GM18909 (cell line): ENCODE data around the gene SRD5A1.

Experiments used
- ATAC-seq: cut with Tn5 transposase; IDR thresholded peaks from one replicate; pipeline ENCODE4 v1.9.1; 2021; ENCODE audit warnings: mild to moderate bottlenecking; ENCODE audit not compliant: unreplicated experiment, poor library complexity

Gene SRD5A1

DNA sequence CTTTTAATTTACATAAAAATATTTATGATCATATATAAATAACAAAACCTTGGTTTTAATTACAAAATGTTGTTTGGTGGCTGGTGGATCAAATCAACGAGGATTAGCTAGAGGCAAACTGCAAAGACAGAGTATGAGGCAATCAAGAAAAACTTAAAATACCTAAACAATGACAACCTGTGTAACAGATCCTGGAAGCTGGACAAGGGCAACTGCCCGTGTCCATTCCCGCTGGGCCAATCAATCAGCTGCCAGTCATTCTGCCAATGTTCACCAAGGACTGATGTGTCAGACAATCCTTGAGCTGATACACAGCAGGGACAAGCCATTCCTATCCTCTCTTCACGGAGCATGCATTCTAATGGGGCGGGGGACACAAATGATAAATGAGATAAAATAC, 76.8 kb downstream of the SRD5A1 start:
- ATAC-seq: no peak

DNA sequence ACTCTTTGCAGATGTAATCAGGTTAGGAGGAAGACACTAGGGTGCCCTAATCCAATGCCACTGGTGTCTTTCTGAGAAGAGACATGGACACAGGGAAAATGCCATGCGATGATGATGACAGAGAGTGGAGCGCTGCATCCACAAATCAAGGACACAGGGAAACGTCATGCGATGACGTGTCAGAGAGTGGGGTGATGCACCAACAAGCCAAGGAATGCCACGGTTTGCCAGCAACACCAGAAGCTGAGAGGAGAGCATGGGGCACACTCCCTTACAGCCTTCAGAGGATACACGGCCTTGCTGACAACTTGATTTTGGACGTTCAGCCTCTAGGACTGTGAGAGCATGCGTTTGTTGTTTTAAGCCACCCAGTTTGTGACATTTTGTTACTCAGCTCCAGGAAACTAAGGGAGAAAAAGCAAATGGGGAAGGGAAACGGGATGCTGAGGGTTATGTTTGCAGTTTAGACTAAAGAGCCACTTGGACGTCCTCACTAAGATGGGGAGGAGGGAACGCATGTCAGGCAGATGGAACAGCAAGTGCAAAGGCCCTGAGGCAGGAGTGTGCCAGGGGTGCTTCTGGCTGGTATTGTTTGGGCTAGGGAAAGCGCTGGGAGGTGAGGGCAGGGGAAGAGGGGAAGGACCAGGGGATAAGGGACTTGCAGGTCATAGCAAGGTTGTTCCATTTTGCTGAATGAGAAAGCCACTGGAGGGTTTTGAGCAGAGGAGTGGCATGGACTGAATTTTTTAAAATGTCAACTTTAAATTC, 77.5 kb downstream of the SRD5A1 start:
- no peak for ATAC-seq

DNA sequence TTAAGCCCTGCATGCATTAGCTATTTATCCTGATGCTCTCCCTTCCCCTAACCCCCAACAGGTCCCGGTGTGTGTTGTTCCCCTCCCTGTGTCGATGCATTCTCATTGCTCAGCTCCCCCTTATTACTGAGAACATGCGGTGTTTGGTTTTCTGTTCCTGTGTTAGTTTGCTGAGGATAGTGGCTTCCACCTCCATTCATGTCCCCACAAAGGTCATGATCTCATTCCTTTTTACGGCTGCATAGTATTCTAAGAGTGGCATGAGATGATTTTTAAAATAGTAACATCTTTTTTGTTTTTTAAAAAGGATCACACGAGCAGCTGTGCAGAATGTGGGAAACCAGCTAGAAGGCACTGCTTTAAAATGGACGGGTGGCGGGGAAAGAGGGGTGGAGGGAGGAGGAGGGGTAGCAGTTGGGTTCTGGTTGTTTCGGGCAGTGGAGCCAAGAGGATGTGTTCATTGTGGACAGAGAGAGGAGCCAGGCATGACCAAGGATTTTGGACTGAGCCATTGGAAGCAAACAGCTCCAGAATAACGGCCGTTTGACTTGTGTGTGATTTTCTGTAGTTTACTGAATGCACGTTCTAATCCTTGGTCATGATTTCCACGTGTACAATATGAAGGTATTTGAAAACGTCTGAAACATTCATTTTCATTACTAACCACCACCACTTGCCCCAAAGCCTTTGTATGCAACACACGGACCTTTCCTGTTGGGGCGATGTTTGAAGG, 78.3 kb downstream of the SRD5A1 start:
- peak; percentile 18 for ATAC-seq

DNA sequence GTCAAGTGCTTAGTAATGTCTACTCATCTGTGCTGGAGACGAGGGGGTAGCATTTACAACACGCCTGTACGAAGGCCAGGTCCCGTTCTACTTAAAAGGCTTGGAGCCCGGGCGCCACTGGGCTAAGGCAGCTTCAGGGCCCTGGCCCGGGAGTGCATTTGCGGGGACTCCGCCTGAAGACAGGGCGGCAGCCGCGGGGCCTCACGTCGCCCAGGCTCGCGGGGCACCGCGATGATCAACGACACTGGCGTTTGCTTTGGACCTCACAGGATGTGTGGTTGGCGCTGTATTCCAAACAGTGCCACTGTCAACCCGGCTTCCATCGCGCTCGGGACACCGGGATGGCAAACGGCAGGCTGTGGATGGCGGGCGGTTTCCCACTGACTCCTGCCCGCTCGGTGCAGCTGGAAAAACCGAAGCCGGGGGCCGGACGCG, 78.9 kb downstream of the SRD5A1 start:
- ATAC-seq: peak; percentile 9

DNA sequence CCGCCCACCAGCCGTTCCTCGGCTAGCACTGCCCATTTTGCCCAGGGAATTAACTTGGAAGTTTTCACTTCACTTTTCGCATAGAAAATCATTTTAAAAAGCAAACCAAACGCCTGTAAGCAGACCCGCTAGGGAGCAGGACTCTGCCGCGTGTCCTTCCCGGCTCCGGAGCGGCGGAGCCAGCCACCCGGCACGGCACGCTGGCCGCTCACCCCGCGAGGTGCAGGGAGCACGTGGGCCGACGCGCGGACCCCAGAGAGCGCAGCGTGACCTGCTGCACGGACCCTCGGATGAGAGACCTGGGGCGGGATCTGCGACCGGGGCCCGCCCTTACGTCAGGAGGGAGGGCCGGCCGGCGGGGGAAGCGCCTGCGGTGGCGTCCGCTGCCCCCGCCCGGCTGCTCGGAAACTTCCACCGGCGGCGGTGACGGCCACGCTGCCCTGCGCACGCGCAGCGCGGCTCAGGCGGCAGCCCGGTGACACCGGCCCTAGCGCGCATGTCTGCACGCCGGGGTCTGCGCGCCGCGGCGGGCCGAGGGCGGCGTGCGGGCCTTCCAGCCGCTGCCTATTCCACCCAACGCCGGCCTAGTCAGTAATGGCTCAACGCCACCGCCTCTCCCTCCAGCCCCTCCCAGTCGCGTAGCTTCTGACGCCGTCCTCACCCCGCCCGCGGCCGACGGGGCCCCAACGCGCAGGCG, 79.5 kb downstream of the SRD5A1 start:
- peak; percentile 67 for ATAC-seq

DNA sequence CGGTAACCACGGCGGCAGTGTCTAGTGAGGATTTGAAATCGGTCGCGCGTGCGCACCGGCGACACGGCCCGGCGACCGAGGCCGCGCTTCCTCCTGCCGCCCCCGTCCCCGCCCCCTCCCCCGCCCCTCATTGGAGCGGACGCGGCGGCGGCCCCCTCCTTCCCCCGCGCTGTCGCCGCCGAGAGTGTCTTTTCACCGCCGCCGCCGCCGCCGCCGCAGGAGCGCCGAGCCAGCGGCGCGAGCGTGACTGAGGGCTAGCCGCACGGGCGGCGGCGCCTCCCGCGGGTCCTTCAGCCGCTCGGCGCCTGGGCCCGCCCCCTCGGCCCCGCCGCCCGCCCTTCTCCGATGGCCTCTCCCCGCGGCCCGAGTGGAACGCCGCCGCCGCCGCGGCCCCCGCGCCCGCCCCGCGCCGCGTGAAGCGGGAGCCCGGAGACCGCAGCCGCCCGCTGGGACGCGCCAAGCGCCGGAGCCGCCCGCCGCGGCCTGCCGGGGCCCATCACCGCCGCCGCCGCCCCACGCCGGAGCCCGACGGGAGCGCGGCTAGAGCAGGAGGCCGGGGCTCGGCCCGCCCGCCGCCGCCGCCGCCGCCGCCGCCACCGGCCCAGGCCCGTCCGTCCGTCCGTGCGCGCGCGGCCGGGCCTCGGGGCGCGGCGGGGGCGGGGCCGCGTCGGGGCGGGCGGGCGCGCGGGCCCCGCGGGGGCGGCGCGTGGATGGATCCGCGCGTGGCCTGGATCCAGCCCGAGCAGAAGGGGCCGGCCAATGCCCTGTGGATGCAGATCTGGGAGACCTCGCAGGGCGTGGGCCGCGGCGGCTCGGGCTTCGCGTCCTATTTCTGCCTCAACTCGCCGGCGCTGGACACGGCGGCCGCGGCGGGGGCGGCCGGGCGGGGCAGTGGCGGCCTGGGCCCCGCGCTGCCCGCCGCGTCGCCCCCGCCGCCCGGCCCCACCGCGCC, 80.3 kb downstream of the SRD5A1 start, which contains the start of gene TENT4A:
TENT4A (plus strand) TSS at position 159 of the 952 bp plus-strand sequence; CDS start at position 711, 552 bp downstream.
- no peak for ATAC-seq

DNA sequence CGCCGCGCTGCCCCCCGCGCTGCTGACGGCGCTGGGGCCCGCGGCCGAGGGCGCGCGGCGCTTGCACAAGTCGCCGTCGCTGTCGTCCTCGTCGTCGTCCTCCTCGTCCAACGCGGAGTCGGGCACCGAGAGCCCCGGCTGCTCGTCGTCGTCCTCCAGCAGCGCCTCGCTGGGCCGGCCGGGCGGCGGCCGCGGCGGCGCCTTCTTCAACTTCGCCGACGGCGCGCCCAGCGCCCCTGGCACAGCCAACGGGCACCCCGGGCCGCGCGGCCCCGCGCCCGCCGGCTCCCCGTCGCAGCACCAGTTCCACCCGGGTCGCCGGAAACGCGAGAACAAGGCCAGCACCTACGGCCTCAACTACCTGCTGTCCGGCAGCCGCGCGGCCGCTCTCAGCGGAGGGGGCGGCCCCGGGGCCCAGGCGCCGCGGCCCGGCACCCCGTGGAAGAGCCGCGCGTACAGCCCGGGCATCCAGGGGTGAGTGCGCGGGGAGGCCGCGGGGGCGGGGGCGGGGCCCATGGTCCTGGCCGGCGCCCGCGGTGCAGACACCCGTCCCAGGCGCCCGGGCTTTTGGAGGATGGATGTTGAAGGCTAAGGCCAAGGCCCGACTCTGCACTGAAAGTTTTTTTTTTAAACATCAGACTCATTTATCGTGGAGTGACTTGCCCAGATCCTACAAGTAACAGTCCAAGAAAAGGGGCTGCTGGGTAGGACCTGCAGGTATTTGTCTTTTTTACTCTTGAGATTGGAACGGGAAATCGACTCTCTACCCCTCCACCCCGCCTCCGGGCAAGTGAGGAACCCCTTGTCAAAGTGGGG, 81.2 kb downstream of the SRD5A1 start:
- ATAC-seq: no peak

DNA sequence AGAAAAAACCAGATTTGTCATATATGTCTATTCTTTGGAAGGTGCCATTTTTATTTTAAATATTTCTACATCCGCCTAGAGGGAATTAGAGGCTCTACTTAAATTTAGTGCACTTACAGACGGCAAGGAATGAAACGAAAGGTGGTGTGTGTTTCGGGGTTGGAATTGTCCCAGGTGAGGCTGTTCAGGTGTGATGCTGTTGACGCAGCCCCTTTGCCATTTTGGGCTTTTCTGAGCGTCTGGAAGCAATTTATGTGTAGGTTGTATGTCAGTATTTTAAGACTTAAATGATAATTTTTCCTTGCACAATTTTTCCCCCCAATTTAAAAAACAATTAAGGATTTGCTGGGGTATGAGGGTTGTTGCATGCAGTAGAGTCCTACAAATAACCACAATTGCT, 82.0 kb downstream of the SRD5A1 start:
- ATAC-seq: no peak

DNA sequence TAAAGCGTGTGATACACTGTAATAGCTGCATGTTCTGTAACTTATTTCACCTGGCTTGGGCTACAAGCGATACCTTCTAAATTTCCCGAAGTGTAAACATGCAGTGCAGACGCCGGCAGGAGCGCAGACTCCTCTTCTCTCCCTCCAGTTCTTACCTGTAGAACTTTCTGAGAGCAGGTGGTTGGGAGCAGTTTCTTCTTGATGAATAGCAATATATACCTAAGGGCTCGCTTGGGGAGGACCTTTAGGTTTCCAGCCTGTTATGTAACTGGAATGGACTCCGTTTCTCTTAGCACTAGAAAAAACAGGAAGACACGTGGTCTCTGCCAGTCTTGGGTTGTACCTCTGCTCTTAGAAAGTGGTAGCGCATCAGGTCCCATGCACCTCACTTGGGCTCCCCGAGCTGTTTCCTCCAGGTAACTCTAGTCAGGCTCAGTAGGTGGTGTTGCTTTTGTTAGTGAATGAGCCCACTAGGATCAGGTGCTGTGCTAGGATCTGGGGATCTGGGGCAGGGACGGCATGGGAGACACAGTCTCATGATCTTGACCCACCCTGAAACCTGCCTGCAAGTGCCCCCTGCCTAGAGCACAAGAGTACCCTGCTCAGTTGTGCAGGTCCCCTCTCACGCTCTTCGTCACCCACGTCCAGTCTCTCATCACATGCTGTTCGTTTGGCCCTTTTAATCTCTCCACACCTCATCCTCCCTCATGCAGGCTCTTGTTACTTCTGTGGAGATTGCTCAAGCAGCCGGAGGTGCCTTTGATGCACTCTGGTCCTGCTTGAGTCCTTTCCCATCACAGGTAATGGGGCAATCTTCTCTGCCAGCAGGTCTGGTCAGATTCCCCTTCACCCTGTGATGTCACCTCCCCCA, 82.8 kb downstream of the SRD5A1 start:
- no peak for ATAC-seq

DNA sequence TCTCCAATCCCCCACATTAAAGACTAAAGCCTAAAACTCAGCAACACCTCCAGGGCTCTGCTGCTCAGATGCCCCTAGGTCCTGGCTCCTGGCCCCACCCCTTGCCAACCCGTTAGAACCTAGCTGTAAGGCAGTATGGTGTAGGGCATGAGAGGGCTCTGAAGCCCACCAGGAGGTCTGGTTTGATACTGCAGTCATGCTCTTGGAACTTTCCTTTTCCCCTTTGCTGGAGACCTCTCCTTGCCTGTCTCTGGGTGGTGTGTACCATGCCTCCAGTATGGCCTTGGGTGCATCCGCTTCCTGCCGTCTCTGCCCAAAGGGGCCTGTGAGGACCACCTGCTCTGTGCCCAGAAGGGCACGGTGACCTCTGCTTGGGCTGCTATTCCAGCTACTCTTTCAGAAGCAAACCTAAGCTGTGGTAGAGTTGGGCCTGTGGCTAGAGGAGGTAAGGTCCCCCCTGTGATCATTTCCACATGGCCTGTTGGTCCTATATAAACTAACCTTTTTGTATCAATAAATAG, 83.4 kb downstream of the SRD5A1 start:
- ATAC-seq: no peak

DNA sequence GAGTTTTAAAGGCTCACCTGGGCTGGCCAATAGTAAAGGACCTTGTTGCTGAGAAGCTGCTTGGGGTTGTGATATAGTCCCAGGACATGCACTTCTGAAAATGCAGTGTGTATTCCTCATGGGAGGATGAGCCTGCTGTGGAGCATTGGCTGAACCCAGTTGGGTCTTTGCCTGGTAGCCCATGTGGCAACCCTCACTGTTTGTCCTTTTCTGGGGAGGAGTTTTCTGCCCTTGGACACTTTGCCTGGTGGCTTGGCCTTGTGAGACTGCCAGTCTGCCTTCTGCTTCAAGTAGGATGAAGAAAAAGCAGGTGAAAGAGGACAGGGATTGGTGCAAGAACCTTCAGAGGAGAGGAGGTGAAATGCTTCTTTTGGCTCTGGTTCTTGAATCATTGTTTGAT, 84.0 kb downstream of the SRD5A1 start:
- no peak for ATAC-seq

DNA sequence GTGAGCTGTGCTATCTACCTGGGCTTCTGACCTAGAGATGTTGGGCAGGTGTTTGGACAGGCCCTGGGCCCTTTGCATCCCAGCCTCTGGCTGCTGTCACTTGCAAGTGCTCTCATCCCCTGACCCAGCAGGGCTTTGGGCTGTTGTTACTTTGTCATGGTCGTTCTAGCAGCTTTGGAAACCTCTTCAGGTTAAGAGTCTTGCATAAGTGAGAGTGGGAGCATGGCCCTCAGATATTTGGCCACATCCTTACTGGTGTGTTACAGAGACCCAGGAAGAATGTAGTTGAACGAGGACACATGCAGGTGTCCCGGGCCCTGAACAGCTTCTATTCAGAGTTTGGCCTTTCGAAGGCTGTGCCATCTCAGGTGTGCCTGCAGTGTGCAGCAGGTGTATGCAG, 84.4 kb downstream of the SRD5A1 start:
- ATAC-seq: no peak

DNA sequence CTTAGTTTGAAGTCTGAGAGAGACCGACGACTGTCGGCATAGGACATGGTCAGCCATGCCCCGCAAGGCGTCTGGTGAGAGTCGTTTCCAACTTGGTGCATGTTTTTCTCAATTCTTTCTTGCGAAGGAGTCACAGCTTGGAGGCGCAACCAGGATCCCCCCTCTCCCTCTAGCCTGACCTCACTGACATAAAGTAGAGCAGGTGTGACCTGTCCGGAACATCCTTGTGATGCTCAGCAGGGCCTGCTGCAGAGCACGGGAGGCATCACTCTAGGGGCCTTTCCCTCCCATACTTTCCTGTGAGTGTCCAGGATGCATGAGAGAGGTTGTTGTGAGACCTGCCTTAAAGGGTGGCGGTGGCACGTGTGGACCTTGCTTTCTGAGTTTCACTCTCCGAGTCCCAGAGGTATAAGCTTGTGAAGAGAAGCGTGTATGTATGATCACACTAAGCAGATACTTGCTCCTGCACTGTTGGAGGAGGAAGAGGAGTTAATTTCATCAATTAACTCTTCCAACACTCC, 85.0 kb downstream of the SRD5A1 start:
- ATAC-seq: no peak

DNA sequence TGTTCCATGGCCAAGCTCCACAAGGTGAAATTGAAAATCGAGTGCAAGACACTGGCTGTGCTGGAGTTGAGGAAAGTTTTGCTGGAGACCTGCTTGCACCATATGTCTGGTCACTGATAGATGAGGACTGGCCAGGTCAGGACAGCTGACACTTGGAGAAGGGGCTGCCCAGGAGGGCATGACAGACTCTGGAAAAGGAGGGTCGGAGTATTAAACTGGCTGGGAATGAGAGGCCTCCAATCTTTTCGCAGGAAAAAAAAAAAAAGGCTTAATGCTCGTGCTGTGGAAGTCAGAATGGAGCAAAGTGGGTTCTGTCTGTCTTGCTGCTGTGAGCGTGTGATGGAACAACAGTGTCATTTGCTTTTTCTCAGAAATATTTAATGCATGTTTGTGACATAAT, 85.5 kb downstream of the SRD5A1 start:
- no peak for ATAC-seq

DNA sequence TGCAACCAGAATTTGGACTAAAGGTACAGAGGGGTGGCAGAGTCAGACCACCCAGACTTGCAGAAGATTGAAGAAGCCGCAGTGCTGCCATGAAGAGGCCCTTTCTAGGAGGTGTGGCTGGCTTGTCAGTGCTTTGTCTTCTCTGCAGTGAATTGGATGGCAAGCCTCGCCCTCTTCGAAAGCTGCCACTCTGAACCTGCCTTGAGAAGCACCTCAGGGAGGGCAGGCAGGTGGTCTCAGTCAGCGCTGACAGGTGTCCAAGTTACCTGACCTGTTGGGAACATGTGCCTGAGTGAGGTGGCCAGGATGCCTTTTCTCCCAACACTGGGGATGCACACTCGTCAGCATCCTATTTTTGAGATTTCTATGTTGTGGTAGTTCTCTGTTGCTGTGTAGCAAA, 86.2 kb downstream of the SRD5A1 start:
- ATAC-seq: no peak

DNA sequence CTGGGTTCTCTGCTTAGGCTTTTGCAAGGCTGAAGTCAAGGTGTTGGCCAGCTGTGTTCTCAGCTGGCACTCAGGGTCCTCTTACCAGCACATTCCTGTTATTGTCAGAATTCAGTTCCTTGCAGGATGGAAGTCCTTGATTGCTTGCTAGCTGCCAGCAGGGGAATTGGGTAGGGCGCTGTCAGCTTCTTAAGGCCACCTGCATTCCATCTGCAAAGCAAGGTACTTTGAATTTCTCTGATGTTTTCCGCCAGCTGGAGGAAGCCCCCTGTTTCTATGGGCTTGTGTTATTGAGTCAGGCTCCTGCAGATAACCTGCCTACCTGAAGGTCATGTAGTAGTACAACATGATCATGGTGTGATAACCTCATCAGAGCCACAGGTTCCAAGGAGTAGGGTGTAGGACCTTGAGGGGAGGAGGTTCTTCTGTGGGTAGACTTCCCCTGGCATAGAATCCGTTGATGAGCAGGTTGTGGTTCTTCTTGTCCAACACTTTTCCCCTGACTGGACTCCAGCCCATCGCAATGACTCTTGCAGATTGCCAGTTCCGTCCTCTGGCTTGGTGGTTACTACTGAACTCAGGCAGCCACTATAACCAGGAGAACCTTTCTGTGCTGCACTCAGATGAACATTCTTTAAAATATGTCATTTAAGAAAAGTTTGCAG, 86.8 kb downstream of the SRD5A1 start:
- ATAC-seq: no peak

DNA sequence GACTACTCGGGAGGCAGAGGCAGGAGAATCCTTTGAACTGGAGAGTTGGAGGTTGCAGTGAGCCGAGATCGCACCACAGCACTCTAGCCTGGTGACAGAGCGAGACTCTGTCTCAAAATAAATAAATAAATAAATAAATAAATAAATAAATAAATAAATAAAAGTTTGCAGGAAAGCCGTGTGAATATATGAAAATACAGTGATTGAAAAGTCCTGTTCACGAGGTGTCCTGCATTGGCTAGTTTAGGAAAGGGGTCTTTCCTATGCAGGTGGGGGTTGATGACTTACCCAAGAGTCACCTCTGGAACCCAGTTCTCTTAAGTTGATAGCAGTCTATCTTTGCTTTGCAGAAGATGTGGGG, 87.3 kb downstream of the SRD5A1 start:
- no peak for ATAC-seq
